Breast epithelium (tissue), 4 donors: ENCODE results near the gene KDM1B. TPM values are rescaled to one million over a fixed set of nuclear protein-coding genes. Genes with fewer than 3 reads are reported as not detected.

Source experiments
- DNase-seq, 2 donors: peaks; one replicate each; pipeline ENCODE4 v3.0.0-alpha.2; 2019; ENCODE audit warnings: low spot score in 2 of 2
- H3K27ac ChIP-seq, 2 donors: fragments of 200-600 bp; sonication (generic) in 1 of 2; one replicate each; pipeline ENCODE4 v1.5.1; 2016 to 2019; ENCODE audit warnings: mild to moderate bottlenecking in 1 of 2
- H3K27me3 ChIP-seq, 2 donors: fragments of 200-600 bp; sonication (generic) in 1 of 2; one replicate each; pipeline versions ENCODE4 v1.5.1 to v1.6.0; 2017 to 2019; ENCODE audit warnings: control low read depth in 1 of 2, mild to moderate bottlenecking in 1 of 2
- H3K36me3 ChIP-seq: fragments of 200-600 bp; one replicate; pipeline ENCODE4 v1.5.1; 2019
- H3K4me1 ChIP-seq, 2 donors: fragments of 200-600 bp; sonication (generic); one replicate each; pipeline ENCODE4 v1.5.1; 2016 to 2019; ENCODE audit warnings: control low read depth in 1 of 2
- H3K4me3 ChIP-seq, 3 donors: fragments of 200-600 bp; sonication (generic); 1 replicate in 2 of 3; 2 replicates in 1 of 3; pipeline ENCODE4 v1.5.1; 2016 to 2019; ENCODE audit warnings: mild to moderate bottlenecking in 3 of 3, moderate library complexity in 2 of 3
- H3K9me3 ChIP-seq, 2 donors: fragments of 200-600 bp; sonication (generic) in 1 of 2; one replicate each; pipeline ENCODE4 v1.5.1; 2016 to 2019; ENCODE audit warnings: control low read depth in 1 of 2
- POLR2A ChIP-seq: fragments of 450-650 bp; IDR thresholded peaks from one replicate; pipeline ENCODE4 v1.6.1; 2016; ENCODE audit warnings: antibody characterized with exemption, mild to moderate bottlenecking, moderate library complexity
- POLR2AphosphoS5 ChIP-seq, 3 donors: sonication (generic); formaldehyde crosslinking; IDR thresholded peaks; one replicate each; pipeline ENCODE4 v1.6.1; 2017; ENCODE audit warnings: antibody characterized with exemption in 3 of 3
- intact Hi-C: fragments of 100-400 bp; cut with DNase I; formaldehyde crosslinking; loops from one replicate; pipeline ENCODE4 v1.15.1; 2023; ENCODE audit warnings: low total_unique reads
- total RNA-seq, 3 donors: library from RNA; depleted of rRNA; stranded (reverse); fragments of >200 nt; gene quantifications; one replicate each; pipeline ENCODE4 v1.1.0, GENCODE V29; 2016
- TF ChIP-seq, protein P1 (sequence below), 3 donors: fragments of 450-650 bp; IDR thresholded peaks; one replicate each; pipeline ENCODE4 v1.5.1; 2016 to 2017; ENCODE audit warnings: antibody characterized with exemption in 3 of 3, mild to moderate bottlenecking in 3 of 3, moderate library complexity in 3 of 3

Gene KDM1B
- total RNA-seq, 3 donors from 2014 or later, result 14.4 to 18.6 (median 16.2) TPM

DNA sequence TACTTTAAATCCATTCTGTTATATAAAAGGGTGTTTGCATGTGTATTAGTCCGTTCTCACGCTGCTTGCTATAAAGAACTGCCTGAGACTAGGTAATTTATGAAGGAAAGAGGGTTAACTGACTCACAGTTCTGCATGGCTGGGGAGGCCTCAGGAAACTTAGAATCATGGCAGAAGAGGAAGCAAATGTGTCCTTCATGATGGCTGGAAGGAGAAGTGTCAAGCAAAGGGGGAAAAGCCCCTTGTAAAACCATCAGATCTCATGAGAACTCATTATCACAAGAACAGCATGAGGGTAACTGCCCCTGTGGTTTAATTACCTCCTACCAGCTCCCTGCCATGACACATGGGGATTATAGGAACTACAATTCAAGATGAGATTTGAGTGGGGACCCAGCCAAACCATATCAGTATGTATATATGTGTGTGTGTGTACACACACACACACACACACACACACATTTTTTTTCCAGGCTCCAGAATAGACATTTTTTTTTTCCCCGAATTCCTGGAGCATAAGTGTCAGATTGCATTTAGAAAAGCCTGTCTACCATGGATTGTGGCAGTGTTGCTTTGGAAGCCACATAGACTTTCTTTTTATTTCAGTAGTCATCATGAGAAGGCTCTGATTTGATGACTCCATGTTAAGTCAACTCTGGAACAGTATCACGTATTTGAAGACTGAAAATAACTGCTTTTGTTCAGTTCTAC, 31.5 kb downstream of the KDM1B start:
- Histone ChIP-seq H3K36me3 (peaks cover 3% of the 10 kb centered on the region), H3K4me1 (no peaks in the 10 kb centered on the region), H3K27me3 (no peaks in the 10 kb centered on the region), H3K27ac (no peak overlapping the region), H3K4me3 (no peak overlapping the region), H3K9me3 (no peaks in the 10 kb centered on the region)
- TF ChIP-seq, protein P1, sequence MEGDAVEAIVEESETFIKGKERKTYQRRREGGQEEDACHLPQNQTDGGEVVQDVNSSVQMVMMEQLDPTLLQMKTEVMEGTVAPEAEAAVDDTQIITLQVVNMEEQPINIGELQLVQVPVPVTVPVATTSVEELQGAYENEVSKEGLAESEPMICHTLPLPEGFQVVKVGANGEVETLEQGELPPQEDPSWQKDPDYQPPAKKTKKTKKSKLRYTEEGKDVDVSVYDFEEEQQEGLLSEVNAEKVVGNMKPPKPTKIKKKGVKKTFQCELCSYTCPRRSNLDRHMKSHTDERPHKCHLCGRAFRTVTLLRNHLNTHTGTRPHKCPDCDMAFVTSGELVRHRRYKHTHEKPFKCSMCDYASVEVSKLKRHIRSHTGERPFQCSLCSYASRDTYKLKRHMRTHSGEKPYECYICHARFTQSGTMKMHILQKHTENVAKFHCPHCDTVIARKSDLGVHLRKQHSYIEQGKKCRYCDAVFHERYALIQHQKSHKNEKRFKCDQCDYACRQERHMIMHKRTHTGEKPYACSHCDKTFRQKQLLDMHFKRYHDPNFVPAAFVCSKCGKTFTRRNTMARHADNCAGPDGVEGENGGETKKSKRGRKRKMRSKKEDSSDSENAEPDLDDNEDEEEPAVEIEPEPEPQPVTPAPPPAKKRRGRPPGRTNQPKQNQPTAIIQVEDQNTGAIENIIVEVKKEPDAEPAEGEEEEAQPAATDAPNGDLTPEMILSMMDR (IDR thresholded peaks at IDR 0.05), result no peak
- intact Hi-C loops, result no loop called here
- DNase-seq, result no peak

DNA sequence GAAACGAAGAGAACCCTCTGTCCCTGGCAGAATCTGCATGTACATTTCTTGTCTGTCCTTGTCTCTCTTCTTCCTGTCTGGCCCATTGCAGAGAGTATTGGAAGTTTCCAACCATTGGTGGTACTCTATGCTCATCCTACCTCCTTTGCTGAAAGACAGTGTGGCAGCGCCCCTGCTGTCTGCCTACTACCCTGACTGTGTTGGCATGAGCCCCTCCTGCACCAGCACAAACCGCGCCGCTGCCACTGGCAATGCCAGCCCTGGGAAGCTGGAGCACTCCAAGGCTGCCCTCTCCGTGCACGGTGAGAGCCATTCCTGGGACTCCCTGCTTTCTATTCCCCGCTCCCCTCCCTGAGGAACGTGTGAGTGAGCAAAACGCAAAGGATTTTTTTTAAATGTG, 32.5 kb downstream of the KDM1B start:
- no peaks in the 10 kb centered on the region for H3K27me3 ChIP-seq
- intact Hi-C loops, result no loop called here
- H3K4me1 ChIP-seq, result no peaks in the 10 kb centered on the region
- TF ChIP-seq POLR2AphosphoS5 (IDR thresholded peaks at IDR 0.05), result no peak
- no peak for TF ChIP-seq POLR2A
- peaks cover 3% of the 10 kb centered on the region for H3K36me3 ChIP-seq
- no peaks in the 10 kb centered on the region for H3K9me3 ChIP-seq
- H3K4me3 ChIP-seq, result no peak overlapping the region
- DNase-seq, result no peak
- no peak overlapping the region for H3K27ac ChIP-seq

DNA sequence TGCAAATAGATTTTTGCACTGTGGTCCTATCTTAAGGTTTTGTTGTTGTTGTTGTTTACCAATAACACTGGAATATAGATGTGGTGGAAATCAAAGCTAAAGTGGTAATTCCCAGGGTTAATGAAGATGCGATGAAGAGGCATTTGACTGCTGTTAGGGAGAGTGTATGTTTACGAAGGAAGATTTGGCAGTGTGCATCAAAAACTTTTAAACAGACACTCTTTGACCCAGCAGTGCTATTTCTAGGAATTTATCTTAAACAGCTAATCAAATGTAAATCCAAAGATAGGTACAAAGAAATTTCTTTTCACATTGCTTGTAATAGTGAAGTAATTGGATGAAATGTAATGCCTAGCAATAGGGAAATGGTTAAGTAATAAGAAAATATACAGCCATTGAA, 34.0 kb downstream of the KDM1B start:
- Histone ChIP-seq H3K4me3 (no peak overlapping the region), H3K4me1 (no peaks in the 10 kb centered on the region), H3K27ac (no peak overlapping the region), H3K27me3 (no peaks in the 10 kb centered on the region), H3K9me3 (no peaks in the 10 kb centered on the region), H3K36me3 (peaks cover 3% of the 10 kb centered on the region)
- DNase-seq, result no peak
- TF ChIP-seq POLR2AphosphoS5 (IDR thresholded peaks at IDR 0.05) (no peak), POLR2A (no peak)
- TF ChIP-seq, protein P1 (IDR thresholded peaks at IDR 0.05), result no peak
- intact Hi-C loops, result no loop called here

DNA sequence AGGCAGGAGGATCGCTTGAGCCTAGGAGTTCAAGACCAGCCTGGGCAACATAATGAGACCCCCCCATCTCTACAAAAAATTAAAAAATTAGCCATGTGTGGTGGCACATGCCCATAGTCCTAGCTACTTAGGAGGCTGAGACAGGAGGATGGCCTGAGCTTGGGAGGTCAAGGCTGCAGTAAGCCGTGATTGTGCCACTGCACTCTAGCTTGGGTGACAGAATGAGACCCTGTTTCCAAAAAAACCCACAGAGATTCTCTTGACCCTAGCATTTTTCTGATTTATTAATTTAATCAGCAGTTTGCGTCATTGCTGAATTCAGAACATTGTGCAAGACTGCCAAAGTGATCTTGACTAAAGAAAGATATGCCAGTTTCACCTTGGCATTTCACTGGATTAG, 36.8 kb downstream of the KDM1B start:
- no peak for TF ChIP-seq POLR2AphosphoS5 (IDR thresholded peaks at IDR 0.05)
- TF ChIP-seq, protein P1 (IDR thresholded peaks at IDR 0.05), result no peak
- TF ChIP-seq POLR2A, result no peak
- Histone ChIP-seq H3K27me3 (no peaks in the 10 kb centered on the region), H3K9me3 (no peaks in the 10 kb centered on the region), H3K4me1 (no peaks in the 10 kb centered on the region), H3K27ac (no peak overlapping the region), H3K36me3 (peaks cover 3% of the 10 kb centered on the region), H3K4me3 (no peak overlapping the region)
- intact Hi-C loops, result no loop called here
- no peak for DNase-seq

DNA sequence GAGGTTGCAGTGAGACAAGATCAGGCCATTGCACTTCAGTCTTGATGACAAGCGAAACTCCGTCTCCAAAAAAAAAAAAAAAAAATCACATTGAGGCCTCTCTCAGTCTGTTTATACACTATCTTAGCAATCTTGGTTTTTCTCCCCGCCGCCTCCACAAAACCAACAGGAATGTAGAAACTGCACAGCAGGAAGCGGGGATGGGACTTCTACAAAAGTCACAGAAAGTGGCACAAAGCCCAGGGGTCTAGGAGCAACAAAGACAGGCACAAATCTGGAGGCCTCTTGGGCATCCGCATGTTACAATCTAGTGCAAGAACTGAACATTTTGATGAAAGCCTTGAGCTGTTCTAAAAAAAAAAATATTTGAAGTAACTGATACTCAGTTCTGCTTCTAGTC, 48.6 kb downstream of the KDM1B start:
- Histone ChIP-seq H3K9me3 (no peaks in the 10 kb centered on the region), H3K36me3 (peaks cover 3% of the 10 kb centered on the region), H3K4me1 (no peaks in the 10 kb centered on the region), H3K27me3 (no peaks in the 10 kb centered on the region), H3K4me3 (no peak overlapping the region), H3K27ac (no peak overlapping the region)
- DNase-seq, result no peak
- intact Hi-C loops, result no loop called here
- TF ChIP-seq POLR2A (no peak), POLR2AphosphoS5 (IDR thresholded peaks at IDR 0.05) (no peak)
- TF ChIP-seq, protein P1 (IDR thresholded peaks at IDR 0.05), result no peak
